HG03342 (cell line): ENCODE results near the gene IL6ST.
"Not testable (repeated sequence)": the region's sequence is repeated elsewhere in the genome, so short reads cannot be mapped to it uniquely, and the experiment has no call there.

Experiments used
- ATAC-seq: cut with Tn5 transposase; IDR thresholded peaks from one replicate; pipeline ENCODE4 v1.9.1; 2021; ENCODE audit warnings: mild to moderate bottlenecking, moderate library complexity; ENCODE audit not compliant: unreplicated experiment

IL6ST gene

GRCh38 chr5:55969956-55970355, 24.8 kb downstream of the IL6ST start:
- no peak for ATAC-seq

DNA sequence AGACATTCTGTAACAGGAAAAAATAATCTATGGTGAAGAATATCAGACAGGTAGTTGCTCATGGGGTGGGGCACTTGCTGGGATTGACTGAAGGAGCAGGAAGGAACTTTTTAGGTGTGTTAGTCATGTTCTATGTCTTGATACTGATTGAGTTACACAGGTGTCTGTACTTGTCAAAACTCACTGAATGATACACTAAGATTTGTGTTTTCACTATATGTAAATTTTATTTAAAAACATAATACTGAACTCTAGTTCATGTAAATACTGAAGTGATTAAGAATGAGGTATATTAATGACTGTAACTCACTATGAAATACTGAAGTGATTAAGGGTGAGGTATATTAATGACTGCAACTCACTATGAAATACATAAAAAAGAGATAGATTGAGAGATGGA, 28.5 kb downstream of the IL6ST start:
- no peak for ATAC-seq

GRCh38 chr5:55965525-55965924, 29.2 kb downstream of the IL6ST start:
- ATAC-seq, result no peak

DNA sequence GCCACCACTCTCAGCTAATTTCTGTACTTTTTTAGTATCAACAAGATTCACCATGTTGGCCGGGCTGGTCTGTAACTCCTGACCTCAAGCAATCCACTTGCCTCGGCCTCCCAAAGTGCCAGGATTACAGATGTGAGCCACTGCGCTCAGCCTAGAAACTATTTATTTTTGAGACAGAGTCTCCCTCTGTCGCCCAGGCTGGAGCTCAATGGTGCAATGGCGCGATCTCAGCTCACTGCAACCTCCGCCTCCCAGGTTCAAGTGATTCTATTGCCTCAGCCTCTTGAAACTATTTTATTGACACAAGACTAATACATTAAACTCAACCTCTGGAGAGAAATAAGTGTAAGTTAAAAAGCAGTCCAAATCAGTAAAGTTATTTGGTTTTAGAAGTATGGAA, 34.0 kb downstream of the IL6ST start:
- ATAC-seq, result no peak

DNA sequence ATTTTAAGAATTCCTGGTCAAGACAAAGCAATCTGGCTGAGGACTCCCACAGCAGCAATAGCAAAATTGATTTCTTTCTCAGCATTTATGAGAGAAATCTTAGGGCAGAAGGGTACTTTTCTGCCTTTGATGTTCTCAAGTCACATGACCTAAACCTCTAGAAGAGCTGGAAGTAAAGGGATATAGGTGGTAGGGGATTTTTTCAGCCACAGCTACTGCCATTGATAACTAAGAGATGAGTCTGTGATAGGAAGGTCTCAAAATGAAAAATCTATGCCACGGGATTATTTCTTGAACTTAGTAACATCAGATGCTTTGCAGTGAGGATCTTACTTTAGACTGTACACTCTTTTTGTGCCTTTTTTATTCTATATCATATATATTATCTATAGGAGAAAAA, 35.6 kb downstream of the IL6ST start:
- ATAC-seq, result no peak

- not testable (repeated sequence) for ATAC-seq
Measured at GRCh38 chr5:55941154-55941553, 53.6 kb downstream of the IL6ST start.

GRCh38 chr5:55937598-55937997, 57.2 kb downstream of the IL6ST start:
- ATAC-seq, result not testable (repeated sequence)

GRCh38 chr5:55936100-55936693, 58.6 kb downstream of the IL6ST start:
- ATAC-seq, result peak; percentile 77

- no peak for ATAC-seq
Measured at GRCh38 chr5:55935371-55935770, 59.4 kb downstream of the IL6ST start.

DNA sequence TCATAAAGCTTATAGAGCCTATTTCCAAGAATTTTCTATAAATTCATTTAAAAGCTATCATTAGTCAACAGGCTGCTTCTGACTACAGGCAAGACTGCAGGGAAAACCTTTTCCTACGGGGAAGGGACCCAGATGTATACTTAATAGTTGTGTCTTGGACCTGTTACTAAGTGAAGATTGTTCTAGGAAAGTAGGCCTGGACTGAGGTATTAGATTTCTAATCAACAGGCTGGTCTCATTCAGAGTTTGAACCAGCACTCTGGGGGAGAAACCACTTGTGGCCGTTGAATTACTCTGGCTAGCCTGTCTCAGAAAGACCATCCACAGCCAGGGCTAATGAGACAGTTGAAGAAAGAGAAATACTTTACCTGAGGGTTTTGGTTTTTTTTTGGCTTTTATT, 60.0 kb downstream of the IL6ST start:
- no peak for ATAC-seq

- ATAC-seq, result no peak
Measured at GRCh38 chr5:55934115-55934613, 60.6 kb downstream of the IL6ST start.

- ATAC-seq, result no peak
Measured at GRCh38 chr5:55933377-55934114, 61.2 kb downstream of the IL6ST start.

DNA sequence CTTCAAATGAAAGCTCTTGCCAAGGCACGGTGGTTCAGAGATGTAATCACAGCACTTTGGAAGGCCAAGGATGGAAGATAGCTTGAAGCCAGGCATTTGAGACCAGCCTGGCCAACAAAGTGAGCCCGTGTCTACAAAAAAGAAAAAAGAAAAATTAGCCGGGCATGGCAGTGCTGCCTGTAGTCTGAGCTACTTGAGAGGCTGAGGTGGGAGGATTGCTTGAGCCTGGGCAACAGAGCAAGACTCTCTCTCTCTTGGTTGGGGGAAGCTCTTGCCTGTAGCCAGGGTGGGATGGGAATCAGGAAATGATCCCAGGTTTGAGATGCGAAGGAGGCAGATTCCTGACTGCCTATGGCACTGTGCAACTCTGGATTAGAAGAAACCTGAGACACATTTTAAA, 62.1 kb downstream of the IL6ST start:
- ATAC-seq, result no peak

GRCh38 chr5:55929020-55929799, 65.6 kb downstream of the IL6ST start:
- ATAC-seq, result no peak

DNA sequence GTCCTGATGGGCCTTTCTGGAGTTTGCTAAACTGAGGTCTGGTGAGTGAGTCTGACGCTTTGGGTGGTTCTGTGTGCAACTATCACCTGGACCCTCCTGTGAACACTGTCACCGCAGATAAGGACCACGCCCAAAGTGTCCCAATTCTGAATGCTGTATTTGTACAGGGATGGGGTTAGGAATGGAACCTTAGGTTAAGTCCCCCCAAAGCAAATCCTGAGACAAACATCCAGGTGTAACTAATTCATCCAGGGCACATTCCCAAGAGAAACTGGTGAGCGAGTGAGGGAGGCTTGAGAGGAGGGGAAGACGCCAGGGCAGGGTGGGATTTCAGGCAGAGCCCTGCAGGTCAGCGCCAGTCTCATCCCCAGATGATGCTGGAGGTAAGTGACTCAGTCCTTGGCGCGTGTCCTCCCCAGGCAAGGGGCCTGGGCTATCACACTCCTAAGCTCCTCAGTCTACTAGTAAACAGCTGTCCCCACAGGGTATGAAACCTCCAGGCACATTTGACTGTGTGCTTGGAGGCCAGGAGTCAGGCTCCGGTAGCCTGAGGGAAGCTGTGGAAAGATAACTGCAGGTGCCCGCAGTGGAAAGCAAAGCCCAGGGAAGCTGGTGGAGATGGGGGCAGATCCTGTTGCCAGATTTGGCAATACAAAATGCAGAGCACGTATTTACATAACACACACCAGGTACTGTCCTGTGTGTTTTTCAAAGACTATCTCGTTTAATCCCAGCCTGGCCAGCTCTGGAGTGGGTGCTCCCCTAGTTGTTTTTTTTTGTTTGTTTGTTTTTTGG, 66.7 kb downstream of the IL6ST start:
- no peak for ATAC-seq

DNA sequence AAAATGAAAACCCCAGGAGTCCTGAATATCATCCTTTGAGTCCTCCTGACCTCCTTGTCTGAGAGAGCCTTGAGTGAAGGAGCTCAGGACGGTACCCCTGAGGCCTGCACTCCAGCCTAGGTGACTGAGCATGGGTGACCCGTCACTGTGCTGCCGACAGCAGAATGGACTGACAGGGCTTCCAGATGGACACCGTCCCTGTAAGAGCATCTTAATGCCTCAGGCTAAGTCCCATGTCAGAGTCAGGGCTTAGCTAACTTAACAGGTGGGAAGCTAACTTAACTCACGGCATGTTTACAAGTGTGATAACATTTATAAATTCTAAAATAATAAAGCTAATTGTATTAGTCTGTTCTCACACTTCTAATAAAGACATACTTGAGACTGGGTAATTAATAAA, 68.3 kb downstream of the IL6ST start:
- no peak for ATAC-seq

DNA sequence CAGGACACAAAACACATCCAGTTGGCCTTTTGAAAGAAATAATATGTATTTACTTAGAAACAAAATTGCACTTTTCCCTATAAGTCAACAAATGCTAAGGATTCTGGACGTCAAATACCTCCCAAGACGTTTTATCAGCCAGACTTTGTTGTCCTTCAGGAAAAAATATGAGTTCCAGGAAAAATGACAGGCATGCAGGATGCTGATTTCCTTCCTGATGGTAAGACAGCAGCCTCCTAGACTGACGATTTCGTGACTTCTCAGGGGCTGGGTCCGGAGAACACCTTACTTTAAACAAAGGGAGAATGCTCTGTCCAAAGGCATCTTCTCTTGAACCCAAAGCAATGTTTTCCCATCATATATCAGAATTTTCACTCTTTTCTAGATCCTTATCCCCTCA, 69.1 kb downstream of the IL6ST start:
- ATAC-seq, result no peak

- no peak for ATAC-seq
Measured at GRCh38 chr5:55925181-55925580, 69.6 kb downstream of the IL6ST start.

DNA sequence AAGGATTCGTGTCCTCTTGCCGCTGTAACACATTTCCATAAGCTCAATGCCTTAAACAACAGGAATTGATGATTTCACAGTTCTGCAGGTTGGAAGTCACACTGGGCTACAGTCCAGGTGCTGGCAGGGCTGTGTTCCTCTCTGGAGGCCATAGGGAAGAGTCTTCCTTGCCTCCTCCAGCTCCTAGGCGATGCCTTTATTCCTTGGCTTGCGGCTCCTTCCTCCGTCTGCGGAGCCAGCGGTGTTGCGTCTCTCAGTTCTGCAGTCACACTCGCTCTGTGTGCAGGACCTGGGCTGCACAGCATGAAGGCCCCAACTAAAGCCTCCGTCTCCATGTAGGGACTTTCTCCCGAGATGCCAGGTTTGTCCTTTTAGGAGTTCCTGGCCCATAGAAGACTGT, 70.0 kb downstream of the IL6ST start:
- ATAC-seq, result no peak

DNA sequence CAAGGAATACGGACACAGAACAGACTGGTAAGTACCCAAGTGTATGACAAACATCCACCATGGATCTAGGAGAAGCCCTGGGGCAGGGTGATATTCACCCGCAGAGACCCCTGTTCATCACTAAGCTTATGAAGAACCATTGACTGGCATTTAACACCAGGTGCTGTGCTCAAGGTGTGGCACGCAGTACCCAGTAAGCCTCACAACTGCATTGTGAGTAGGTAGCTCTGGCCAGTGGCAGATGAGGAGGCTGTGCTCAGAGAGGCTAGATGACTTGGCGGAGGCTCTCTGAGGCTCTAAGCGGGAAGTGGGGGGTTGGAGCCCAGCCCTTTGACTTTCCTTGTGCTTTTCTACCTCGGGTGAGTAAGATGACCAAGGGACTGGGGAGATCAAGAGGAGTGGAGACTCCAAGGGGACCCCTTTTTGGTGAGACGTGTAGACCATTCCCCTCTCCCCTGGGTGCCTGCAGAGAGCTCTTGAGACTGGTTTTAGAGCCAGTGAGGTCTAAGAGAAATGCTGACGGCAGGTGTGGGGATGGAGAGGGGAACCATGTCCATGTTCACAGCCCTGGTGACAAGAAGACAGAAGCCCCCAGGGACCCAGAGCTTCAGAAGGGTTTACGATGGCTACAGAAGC, 70.8 kb downstream of the IL6ST start:
- no peak for ATAC-seq
